ENCODE results near the gene TIMM13. TPM values are rescaled to one million over a fixed set of nuclear protein-coding genes. Genes with fewer than 3 reads are reported as not detected.

The TIMM13 gene
- polyA plus RNA-seq, 3 donors: 17.3 to 89.3 (median 72.4) TPM

GRCh38 chr19:2423071-2423914, 4.1 kb downstream of the TIMM13 start:
- DNase-seq: peak in 1 of 3 donors; percentile 3
- no peak overlapping the region for H3K4me2 ChIP-seq (replicated peaks; ENCODE audit: extremely low read depth, low read length, poor library complexity, severe bottlenecking)
- H3K27me3 ChIP-seq (ENCODE audit: control insufficient read depth in 2 of 2, insufficient read depth in 2 of 2, low read length in 2 of 2): no peaks in the 10 kb centered on the region
- H3K9ac ChIP-seq (ENCODE audit: insufficient read depth, low read length, poor library complexity, severe bottlenecking): no peak overlapping the region
- WGBS (ENCODE audit: insufficient coverage): 8% methylated on average over 7 of the region's 19 CpGs
- peaks cover 32% of the 10 kb centered on the region for H4K20me1 ChIP-seq (ENCODE audit: insufficient read depth, low read length)
- peaks cover 0 to 13% of the 10 kb centered on the region in 2 donors for H3K36me3 Mint-ChIP-seq
- no peaks in the 10 kb centered on the region for H3K9me3 ChIP-seq (replicated peaks in 1 of 2; ENCODE audit: control insufficient read depth in 1 of 2, insufficient read depth in 1 of 2, low read length in 2 of 2)
- peak overlapping the region in 2 of 7 donors; percentile 9 to 72 for H3K27ac Mint-ChIP-seq
- intact Hi-C loops (cut with micrococcal nuclease): no loop called here
- no peak overlapping the region for H3K27ac ChIP-seq (ENCODE audit: low read depth in 1 of 2, low read length in 2 of 2)
- H3K4me1 ChIP-seq (ENCODE audit: control insufficient read depth in 1 of 2, insufficient read depth in 2 of 2, low read length in 2 of 2): peaks cover 19 to 24% of the 10 kb centered on the region in 2 donors
- H3K36me3 ChIP-seq (replicated peaks in 1 of 2; ENCODE audit: control insufficient read depth in 1 of 2, insufficient read depth in 2 of 2, low read length in 2 of 2): peaks cover 2 to 17% of the 10 kb centered on the region in 2 donors
- H3K4me3 ChIP-seq (replicated peaks in 1 of 3; ENCODE audit: low read depth in 2 of 3, low read length in 3 of 3): no peak overlapping the region
- H3K4me3 Mint-ChIP-seq: no peak overlapping the region
- H3K9me3 Mint-ChIP-seq: no peaks in the 10 kb centered on the region
- TF ChIP-seq, protein P1, sequence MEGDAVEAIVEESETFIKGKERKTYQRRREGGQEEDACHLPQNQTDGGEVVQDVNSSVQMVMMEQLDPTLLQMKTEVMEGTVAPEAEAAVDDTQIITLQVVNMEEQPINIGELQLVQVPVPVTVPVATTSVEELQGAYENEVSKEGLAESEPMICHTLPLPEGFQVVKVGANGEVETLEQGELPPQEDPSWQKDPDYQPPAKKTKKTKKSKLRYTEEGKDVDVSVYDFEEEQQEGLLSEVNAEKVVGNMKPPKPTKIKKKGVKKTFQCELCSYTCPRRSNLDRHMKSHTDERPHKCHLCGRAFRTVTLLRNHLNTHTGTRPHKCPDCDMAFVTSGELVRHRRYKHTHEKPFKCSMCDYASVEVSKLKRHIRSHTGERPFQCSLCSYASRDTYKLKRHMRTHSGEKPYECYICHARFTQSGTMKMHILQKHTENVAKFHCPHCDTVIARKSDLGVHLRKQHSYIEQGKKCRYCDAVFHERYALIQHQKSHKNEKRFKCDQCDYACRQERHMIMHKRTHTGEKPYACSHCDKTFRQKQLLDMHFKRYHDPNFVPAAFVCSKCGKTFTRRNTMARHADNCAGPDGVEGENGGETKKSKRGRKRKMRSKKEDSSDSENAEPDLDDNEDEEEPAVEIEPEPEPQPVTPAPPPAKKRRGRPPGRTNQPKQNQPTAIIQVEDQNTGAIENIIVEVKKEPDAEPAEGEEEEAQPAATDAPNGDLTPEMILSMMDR (IDR thresholded peaks at IDR 0.05): no peak
- no peak overlapping the region for H2AFZ ChIP-seq (ENCODE audit: insufficient read depth, low read depth, low read length, poor library complexity, severe bottlenecking)
- peaks cover 25% of the 10 kb centered on the region for H3K79me2 ChIP-seq (ENCODE audit: insufficient read depth, low read length)
- peaks cover 17% of the 10 kb centered on the region for H3K4me1 Mint-ChIP-seq
- peaks cover 0 to 4% (median 0%) of the 10 kb centered on the region in 3 donors for H3K27me3 Mint-ChIP-seq (ENCODE audit: low read depth in 3 of 3)

DNA sequence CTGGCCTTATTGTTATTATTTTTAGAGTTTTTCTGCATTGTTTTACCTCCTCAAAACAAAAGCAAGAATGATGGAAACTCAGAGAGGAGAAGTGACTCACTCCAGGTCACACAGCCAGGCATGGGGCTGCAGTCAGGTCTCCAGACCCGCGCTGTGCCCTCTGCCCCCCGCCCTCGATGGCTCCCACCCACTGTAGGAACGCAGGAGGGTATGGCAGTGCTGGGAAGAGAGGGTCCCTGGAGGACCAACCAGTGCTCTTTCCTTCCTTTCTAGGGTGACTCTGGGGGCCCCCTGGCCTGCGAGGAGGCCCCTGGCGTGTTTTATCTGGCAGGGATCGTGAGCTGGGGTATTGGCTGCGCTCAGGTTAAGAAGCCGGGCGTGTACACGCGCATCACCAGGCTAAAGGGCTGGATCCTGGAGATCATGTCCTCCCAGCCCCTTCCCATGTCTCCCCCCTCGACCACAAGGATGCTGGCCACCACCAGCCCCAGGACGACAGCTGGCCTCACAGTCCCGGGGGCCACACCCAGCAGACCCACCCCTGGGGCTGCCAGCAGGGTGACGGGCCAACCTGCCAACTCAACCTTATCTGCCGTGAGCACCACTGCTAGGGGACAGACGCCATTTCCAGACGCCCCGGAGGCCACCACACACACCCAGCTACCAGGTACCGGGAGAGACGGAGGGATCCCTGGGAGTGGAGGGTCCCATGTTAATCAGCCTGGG, 5.6 kb downstream of the TIMM13 start:
- peaks cover 0 to 4% (median 0%) of the 10 kb centered on the region in 7 donors for H3K9me3 Mint-ChIP-seq
- no peak overlapping the region for H3K4me3 Mint-ChIP-seq

More for the DNA sequence above, 5.6 kb downstream of the TIMM13 start:
- no peak overlapping the region for H3K4me3 ChIP-seq (replicated peaks in 1 of 3; ENCODE audit: low read depth in 2 of 3, low read length in 3 of 3)
- intact Hi-C loops (cut with micrococcal nuclease): no loop called here
- Mint-ChIP-seq H3K4me1 (peaks cover 12% of the 10 kb centered on the region), H3K36me3 (peaks cover 5 to 18% of the 10 kb centered on the region in 2 donors), H3K27ac (no peak overlapping the region), H3K27me3 (ENCODE audit: low read depth in 3 of 3) (peaks cover 0 to 4% (median 0%) of the 10 kb centered on the region in 3 donors)
- peaks cover 19% of the 10 kb centered on the region for H3K79me2 ChIP-seq (ENCODE audit: insufficient read depth, low read length)
- TF ChIP-seq, protein P1 (IDR thresholded peaks at IDR 0.05): no peak
- no peak overlapping the region for H3K4me2 ChIP-seq (replicated peaks; ENCODE audit: extremely low read depth, low read length, poor library complexity, severe bottlenecking)
- H3K27me3 ChIP-seq (ENCODE audit: control insufficient read depth in 2 of 2, insufficient read depth in 2 of 2, low read length in 2 of 2): no peaks in the 10 kb centered on the region
- no peak for DNase-seq
- H4K20me1 ChIP-seq (ENCODE audit: insufficient read depth, low read length): peaks cover 27% of the 10 kb centered on the region
- H3K4me1 ChIP-seq (ENCODE audit: control insufficient read depth in 1 of 2, insufficient read depth in 2 of 2, low read length in 2 of 2): peaks cover 10 to 12% of the 10 kb centered on the region in 2 donors
- no peak overlapping the region for H2AFZ ChIP-seq (ENCODE audit: insufficient read depth, low read depth, low read length, poor library complexity, severe bottlenecking)
- no peak overlapping the region for H3K27ac ChIP-seq (ENCODE audit: low read depth in 1 of 2, low read length in 2 of 2)
- no peaks in the 10 kb centered on the region for H3K9me3 ChIP-seq (replicated peaks in 1 of 2; ENCODE audit: control insufficient read depth in 1 of 2, insufficient read depth in 1 of 2, low read length in 2 of 2)
- WGBS (ENCODE audit: insufficient coverage): 95% methylated on average over 19 of the region's 23 CpGs
- H3K9ac ChIP-seq (ENCODE audit: insufficient read depth, low read length, poor library complexity, severe bottlenecking): no peak overlapping the region
- H3K36me3 ChIP-seq (replicated peaks in 1 of 2; ENCODE audit: control insufficient read depth in 1 of 2, insufficient read depth in 2 of 2, low read length in 2 of 2): peaks cover 4 to 17% of the 10 kb centered on the region in 2 donors

All from CD14-positive monocyte (primary cell).